Nucleus accumbens (tissue), 56 donors: Measurements from ENCODE around the gene TSPAN15.
A peak's percentile ranks its signal among the peaks of the same experiment; 100 is the strongest.
"Not testable (repeated sequence)": the region's sequence is repeated elsewhere in the genome, so short reads cannot be mapped to it uniquely, and the experiment has no call there.

Experiments
- DNase-seq, 56 donors: peaks; one replicate each; lab custom pipeline; 2025; lab: John Stamatoyannopoulos, UW

The TSPAN15 gene

DNA sequence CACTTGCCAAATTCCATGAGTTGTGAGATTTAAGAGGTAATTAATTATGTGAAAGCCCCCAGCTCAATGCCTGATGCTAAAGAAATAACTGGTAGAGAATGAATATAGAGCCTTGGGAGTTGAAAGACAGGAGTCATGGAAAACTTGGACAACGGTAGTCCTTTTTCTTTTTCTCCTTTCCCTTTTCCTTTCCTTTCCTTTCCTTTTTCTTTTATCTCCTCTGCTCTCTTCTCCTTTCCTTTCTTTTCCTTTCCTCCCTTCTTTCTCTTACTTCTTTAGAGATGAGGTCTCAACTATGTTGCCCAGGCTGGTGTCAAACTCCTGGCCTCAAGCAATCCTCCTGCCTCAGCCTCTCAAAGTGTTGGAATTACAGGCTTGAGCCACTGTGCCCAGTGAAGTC is 7.9 kb upstream of the TSPAN15 start:
- DNase-seq = no peak

GRCh38 chr10:69445041-69445440 is 6.2 kb upstream of the TSPAN15 start:
- DNase-seq = no peak

DNA sequence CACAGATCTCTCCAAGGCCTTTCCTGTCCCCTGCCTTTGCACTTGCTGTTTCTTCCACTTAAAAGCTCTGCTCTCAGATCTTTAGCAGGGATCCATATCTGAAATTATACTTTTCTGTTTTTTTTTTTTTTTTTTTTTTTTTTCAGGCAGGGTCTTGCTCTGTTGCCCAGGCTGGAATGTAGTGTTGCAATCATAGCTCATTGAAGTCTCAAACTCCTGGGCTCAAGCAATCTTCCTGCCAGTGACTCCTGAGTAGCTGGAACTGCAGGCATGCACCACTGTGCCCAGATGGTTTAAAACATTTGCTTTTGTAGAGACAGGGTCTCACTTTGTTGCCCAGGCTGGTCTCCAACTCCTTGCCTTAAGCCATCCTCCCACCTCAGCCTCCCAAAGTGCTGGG is 5.0 kb upstream of the TSPAN15 start:
- no peak for DNase-seq

- no peak for DNase-seq
These were observed 4.6 kb upstream of the TSPAN15 start for GRCh38 chr10:69446650-69447151.

- DNase-seq = peak in 40 of 56 donors; percentile 11 to 81 (median 53)
These were observed 1.4 kb upstream of the TSPAN15 start for GRCh38 chr10:69449841-69450240.

GRCh38 chr10:69450395-69450794 is 870 bp upstream of the TSPAN15 start:
- DNase-seq = not testable (repeated sequence)

GRCh38 chr10:69451784-69452251 is 553 bp downstream of the TSPAN15 start:
- DNase-seq = peak in 1 of 56 donors; percentile 37

DNA sequence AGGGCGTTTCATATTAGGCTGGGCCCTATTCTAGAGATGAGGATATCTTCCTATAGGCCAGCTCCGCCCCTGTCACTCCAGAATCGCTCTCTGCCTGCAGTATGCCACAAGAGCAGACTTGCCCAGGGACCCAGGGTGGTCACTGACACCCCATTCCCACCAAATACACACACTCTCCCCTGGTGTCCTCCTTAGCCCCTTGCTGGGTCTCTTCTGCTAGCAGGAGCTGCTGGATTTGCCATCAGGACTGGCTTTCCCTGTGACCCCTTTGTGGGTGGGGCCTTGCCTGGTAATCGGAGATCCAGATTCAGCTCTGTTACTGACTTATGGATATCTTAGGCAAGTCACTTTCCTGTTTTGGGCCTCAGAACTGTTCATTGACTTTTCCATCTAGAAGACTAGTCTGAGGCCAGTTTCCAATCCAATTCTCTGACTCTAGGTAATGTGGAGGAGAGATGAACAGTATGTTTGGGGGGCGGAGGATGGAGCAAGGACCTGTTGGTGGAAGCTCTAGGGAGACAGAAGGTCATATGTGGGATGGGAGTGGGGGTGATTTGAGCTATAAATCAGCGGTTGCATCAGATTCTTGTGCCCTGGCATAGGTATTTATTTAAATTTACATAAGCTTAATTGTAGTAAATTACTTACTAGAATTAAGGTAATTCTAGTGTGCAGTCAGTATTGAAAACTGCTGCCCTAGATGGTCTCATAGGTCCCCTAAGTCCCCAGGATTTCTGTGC is 1.6 kb downstream of the TSPAN15 start:
- no peak for DNase-seq

DNA sequence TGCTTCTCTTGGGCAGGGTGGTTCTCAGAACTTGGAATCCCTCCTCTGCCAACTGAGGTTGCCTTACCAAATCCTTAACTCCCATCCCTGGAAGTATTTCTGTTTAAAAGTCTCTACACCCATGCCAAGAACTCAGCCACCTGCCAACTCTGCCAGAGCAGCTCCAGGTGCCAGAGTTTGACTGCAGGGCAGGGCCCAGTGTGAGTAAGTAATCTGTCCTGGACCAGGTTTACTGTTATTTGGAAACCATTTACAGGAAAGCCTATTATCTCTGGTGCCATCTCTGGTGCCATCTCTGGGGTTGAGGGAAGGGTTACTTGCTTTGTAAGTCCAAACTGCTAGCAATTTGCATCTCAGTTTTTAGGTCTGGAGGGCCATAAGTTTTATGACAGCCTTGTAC is 2.5 kb downstream of the TSPAN15 start:
- no peak for DNase-seq

DNA sequence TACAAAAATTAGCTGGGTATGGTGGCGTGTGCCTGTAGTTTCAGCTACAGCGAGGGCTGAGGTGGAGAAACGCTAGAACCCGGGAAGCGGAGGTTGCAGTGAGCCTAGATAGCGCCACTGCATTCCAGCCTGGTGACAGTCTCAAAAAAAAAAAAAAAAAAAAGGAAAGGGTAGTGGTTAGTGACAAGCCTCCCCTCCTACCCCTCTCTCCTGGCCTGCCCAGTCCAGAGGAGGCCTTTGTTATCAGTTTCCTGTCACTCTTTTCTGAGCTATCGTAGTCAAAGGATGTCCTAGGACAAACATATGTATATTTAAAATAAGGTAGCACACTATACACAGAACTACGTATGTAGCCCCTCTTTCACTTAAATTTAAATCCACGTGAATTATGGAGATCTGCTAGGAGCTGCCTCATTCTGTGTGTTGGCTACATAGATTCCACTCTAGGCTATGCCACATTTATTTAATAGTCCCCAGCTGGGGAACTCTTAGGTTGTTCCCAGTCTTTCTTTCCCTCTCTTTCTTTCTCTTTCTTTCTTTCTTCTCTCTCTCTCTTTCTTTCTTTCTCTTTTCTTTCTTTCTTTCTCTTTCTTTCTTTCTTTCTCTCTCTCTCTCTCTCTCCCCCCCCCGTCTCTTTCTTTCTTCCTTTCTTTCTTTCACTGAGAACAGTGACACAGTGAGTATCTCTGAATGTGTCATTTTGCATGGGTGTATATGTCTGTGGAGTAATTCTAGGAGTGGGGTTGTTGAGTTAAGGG is 3.9 kb downstream of the TSPAN15 start:
- DNase-seq = no peak

- DNase-seq = no peak
These were observed 5.8 kb downstream of the TSPAN15 start for GRCh38 chr10:69456880-69457693.

DNA sequence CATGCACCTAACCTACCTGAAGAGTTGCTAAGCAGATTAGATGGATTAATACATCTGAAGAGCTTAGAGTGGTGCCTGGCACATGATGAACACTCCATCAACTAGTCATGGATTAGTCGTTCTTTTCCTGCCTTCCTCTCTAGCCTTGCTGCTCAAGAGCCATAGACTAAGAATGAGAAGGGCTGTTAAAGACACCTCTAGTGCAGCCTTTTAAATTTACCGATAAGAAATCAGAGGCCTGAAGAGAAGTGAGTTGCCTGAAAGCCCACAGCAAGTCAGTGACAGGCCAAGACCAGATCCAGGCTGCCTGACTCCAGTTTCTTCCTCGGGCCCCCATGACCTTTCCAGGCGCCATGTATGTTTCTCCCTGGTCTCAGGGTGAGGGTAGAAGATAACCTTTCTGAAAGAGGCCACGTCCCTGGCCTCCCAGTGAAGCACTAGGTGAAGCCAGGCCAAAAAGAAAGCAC is 6.5 kb downstream of the TSPAN15 start:
- DNase-seq = no peak

GRCh38 chr10:69458430-69459100 is 7.3 kb downstream of the TSPAN15 start:
- DNase-seq = peak in 37 of 56 donors; percentile 22 to 73 (median 51)

DNA sequence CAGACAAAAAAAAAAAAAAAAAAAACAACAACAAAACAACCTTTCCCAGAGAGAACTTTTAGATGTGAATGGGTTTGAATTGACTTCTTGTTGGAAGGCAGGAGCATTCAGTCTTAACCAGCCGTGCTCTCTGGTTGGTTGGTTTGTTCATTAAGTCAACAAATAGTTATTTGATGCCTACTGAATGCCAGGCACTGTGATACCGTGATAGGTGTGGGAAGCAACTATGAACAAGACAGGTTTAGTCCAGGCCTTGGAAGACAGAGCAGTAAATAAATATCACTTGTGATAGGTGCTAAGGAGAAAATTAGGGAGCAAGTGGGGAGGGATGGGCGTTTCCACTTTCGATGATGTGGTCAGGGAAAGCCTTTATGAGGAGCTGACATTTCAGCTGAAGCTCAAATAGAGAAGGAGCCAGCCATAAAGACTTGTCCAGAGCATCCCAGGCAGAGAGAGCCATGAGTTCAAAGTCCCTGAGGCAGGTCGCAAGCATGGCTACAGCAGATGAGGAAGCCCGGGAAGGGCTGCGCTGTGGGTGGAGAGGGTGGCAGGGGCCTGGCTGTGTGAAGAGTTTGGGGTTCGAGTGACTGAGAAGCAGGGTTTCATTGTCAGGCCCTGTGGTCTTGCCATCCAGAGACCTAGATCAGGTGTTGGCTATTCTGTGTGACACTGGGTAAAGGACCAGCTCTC is 8.0 kb downstream of the TSPAN15 start:
- no peak for DNase-seq

DNA sequence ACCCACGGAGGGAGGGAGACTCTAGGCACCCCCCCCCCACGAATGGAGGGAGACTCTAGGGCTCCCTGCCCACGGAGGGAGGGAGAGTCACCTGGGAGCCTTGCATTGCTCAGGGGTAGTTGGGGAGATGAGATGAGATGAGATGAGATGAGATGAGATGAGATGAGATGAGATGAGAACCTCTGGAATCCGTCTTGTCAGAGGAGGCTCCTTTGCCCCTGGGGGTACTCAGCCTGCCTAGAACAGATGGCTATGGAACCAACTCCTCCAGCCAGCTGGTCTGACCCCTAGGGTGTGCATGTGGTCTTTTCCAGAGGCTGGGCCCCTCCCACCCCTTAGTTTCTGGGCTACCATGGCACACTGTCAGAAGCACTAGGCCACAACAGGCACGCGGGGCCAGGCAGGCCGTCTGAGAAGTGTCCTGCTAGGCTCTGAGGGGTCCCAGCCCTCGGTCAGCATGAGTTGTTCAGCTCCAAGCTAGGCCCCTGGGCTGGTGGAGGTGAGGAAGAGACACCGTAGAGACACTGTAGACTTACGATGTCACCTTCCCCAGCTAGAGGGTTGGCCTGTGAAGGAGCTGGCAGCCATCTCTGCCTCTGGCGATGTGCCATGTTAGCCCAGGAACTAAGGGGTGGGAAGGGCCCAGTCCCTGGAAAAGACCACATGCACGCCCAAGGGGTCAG is 8.8 kb downstream of the TSPAN15 start:
- peak in 1 of 56 donors; percentile 25 for DNase-seq

DNA sequence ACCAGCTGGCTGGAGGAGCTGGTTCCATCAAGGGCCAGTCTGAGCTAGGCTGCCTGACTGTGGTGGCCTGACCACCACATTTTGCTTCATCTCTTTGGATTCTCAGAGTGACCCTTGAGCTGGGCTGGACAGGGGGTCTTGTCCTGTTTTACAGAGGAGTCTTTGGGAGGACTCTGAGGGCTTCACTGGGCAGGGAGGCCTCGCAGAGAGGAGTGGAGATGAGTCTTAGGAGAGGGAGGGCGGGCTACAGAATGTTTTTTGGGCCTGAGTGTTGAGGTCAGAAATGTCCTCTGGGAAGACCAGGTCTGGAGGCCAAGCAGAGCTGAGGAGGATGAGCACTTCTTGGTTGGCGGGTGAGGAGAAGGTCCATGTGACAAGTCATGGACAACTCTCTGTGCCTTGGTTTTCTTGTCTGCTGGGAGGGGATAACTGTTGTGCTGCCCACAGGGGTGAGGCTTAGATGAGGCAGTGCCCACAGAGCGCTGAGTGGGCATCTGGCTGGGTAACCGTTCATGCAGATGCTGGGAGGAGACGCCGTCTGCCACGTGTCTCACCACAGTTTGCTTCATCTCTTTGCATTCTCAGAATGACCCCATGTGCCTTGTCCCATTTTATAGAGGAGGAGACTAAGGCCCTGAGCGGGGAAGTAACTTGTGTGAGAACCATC is 9.4 kb downstream of the TSPAN15 start:
- DNase-seq = no peak

- no peak for DNase-seq
These were observed 10.2 kb downstream of the TSPAN15 start for GRCh38 chr10:69461243-69462025.

DNA sequence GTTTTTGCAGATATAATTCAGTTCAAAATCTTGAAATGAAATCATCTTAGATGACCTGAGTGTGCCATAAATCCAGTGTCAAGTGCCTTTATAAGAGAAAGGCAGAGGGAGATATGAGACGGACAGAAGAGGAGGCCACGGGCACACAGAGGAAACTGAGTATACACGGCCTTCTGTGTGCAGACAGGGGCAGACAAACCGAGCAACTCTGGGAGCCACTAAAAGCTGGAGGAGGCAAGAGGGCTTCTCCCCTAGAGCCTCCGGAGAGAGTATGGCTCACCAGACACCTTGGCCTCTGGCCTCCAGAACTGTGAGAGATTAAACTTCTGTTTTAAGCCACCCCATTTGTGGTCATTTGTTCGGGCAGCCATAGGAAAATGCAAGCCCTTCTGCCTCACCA is 12.6 kb downstream of the TSPAN15 start:
- no peak for DNase-seq
